ENCODE measurements around the gene ZNF775.

ZNF775 gene

GRCh38 chr7:150432915-150433892 lies 54.1 kb downstream of the ZNF775 start:
- H3K14ac ChIP-seq (ENCODE audit: low read length in 2 of 2), result no peak overlapping the region
- H3K27me3 ChIP-seq (ENCODE audit: control insufficient read depth in 1 of 2, insufficient read depth in 1 of 2, low read length in 2 of 2), result peaks cover 0 to 20% of the 10 kb centered on the region in 2 experiments
- no peak overlapping the region for H3K4ac ChIP-seq (ENCODE audit: low read depth in 1 of 2, low read length in 2 of 2)
- no peak overlapping the region for H3K9ac ChIP-seq (ENCODE audit: low read length)
- H4K91ac ChIP-seq (ENCODE audit: low read length), result no peak overlapping the region
- H2AK5ac ChIP-seq (ENCODE audit: low read length, severe bottlenecking), result no peak overlapping the region
- no peaks in the 10 kb centered on the region for H3K36me3 ChIP-seq (ENCODE audit: control insufficient read depth in 1 of 2, insufficient read depth in 2 of 2, low read depth in 1 of 2, low read length in 2 of 2)
- H2AFZ ChIP-seq (ENCODE audit: low read depth, low read length), result no peak overlapping the region
- peaks cover 10% of the 10 kb centered on the region for H3K4me1 ChIP-seq (ENCODE audit: control insufficient read depth, insufficient read depth, low read depth, low read length)
- H2BK12ac ChIP-seq (ENCODE audit: low read length in 2 of 2), result no peak overlapping the region
- no peak overlapping the region for H2BK120ac ChIP-seq (ENCODE audit: low read depth, low read length)
- no peaks in the 10 kb centered on the region for H3K79me1 ChIP-seq (replicated peaks; ENCODE audit: low read length, poor library complexity, severe bottlenecking)
- no peak for DNase-seq
- H3K18ac ChIP-seq (ENCODE audit: low read depth in 1 of 2, low read length in 2 of 2), result no peak overlapping the region
- WGBS, result 66% methylated on average over 14 of the region's 14 CpGs
- H3K27ac ChIP-seq (ENCODE audit: low read length, poor library complexity, severe bottlenecking), result no peak overlapping the region
- no peaks in the 10 kb centered on the region for H3K9me3 ChIP-seq (ENCODE audit: control insufficient read depth, low read length)
- no peak overlapping the region for H3K4me3 ChIP-seq (ENCODE audit: insufficient read depth in 1 of 2, low read depth in 1 of 2, low read length in 2 of 2)
- no peak overlapping the region for H3K4me2 ChIP-seq (ENCODE audit: low read length, poor library complexity, severe bottlenecking)
- H2BK15ac ChIP-seq (ENCODE audit: low read depth, poor library complexity, severe bottlenecking), result no peak overlapping the region
- no peak overlapping the region for H3K23ac ChIP-seq (ENCODE audit: low read length in 2 of 2)
- no peak overlapping the region for H2BK5ac ChIP-seq (ENCODE audit: low read depth, low read length, poor library complexity, severe bottlenecking)
- H4K8ac ChIP-seq (ENCODE audit: low read length), result no peak overlapping the region

GRCh38 chr7:150434240-150434639 lies 55.1 kb downstream of the ZNF775 start:
- no peak overlapping the region for H3K23ac ChIP-seq (ENCODE audit: low read length in 2 of 2)
- peaks cover 0 to 17% of the 10 kb centered on the region in 2 experiments for H3K27me3 ChIP-seq (ENCODE audit: control insufficient read depth in 1 of 2, insufficient read depth in 1 of 2, low read length in 2 of 2)
- no peak overlapping the region for H2BK15ac ChIP-seq (ENCODE audit: low read depth, poor library complexity, severe bottlenecking)
- H3K9me3 ChIP-seq (ENCODE audit: control insufficient read depth, low read length), result no peaks in the 10 kb centered on the region
- H4K91ac ChIP-seq (ENCODE audit: low read length), result no peak overlapping the region
- H2BK5ac ChIP-seq (ENCODE audit: low read depth, low read length, poor library complexity, severe bottlenecking), result no peak overlapping the region
- no peak overlapping the region for H2BK120ac ChIP-seq (ENCODE audit: low read depth, low read length)
- no peak overlapping the region for H3K4me3 ChIP-seq (ENCODE audit: insufficient read depth in 1 of 2, low read depth in 1 of 2, low read length in 2 of 2)
- H3K79me1 ChIP-seq (replicated peaks; ENCODE audit: low read length, poor library complexity, severe bottlenecking), result no peaks in the 10 kb centered on the region
- no peak overlapping the region for H3K18ac ChIP-seq (ENCODE audit: low read depth in 1 of 2, low read length in 2 of 2)
- H3K4ac ChIP-seq (ENCODE audit: low read depth in 1 of 2, low read length in 2 of 2), result no peak overlapping the region
- DNase-seq, result no peak
- no peak overlapping the region for H3K9ac ChIP-seq (ENCODE audit: low read length)
- H3K27ac ChIP-seq (ENCODE audit: low read length, poor library complexity, severe bottlenecking), result no peak overlapping the region
- no peak overlapping the region for H4K8ac ChIP-seq (ENCODE audit: low read length)
- H2BK12ac ChIP-seq (ENCODE audit: low read length in 2 of 2), result no peak overlapping the region
- no peaks in the 10 kb centered on the region for H3K36me3 ChIP-seq (ENCODE audit: control insufficient read depth in 1 of 2, insufficient read depth in 2 of 2, low read depth in 1 of 2, low read length in 2 of 2)
- no peak overlapping the region for H3K4me2 ChIP-seq (ENCODE audit: low read length, poor library complexity, severe bottlenecking)
- peaks cover 1% of the 10 kb centered on the region for H3K4me1 ChIP-seq (ENCODE audit: control insufficient read depth, insufficient read depth, low read depth, low read length)
- H2AK5ac ChIP-seq (ENCODE audit: low read length, severe bottlenecking), result no peak overlapping the region
- no peak overlapping the region for H3K14ac ChIP-seq (ENCODE audit: low read length in 2 of 2)
- no peak overlapping the region for H2AFZ ChIP-seq (ENCODE audit: low read depth, low read length)
- 82% methylated on average over 8 of the region's 8 CpGs for WGBS

- 57% methylated on average over 4 of the region's 4 CpGs for WGBS
- no peak overlapping the region for H3K4me2 ChIP-seq (ENCODE audit: low read length, poor library complexity, severe bottlenecking)
- H2AK5ac ChIP-seq (ENCODE audit: low read length, severe bottlenecking), result no peak overlapping the region
Observed at GRCh38 chr7:150435047-150435389, 55.9 kb downstream of the ZNF775 start.

GRCh38 chr7:150435390-150436073 lies 56.4 kb downstream of the ZNF775 start:
- no peak overlapping the region for H3K4me2 ChIP-seq (ENCODE audit: low read length, poor library complexity, severe bottlenecking)
- no peak overlapping the region for H3K27ac ChIP-seq (ENCODE audit: low read length, poor library complexity, severe bottlenecking)
- no peak for DNase-seq
- no peak overlapping the region for H2BK12ac ChIP-seq (ENCODE audit: low read length in 2 of 2)
- no peak overlapping the region for H3K4ac ChIP-seq (ENCODE audit: low read depth in 1 of 2, low read length in 2 of 2)
- no peak overlapping the region for H3K4me3 ChIP-seq (ENCODE audit: insufficient read depth in 1 of 2, low read depth in 1 of 2, low read length in 2 of 2)
- no peak overlapping the region for H3K18ac ChIP-seq (ENCODE audit: low read depth in 1 of 2, low read length in 2 of 2)
- H2BK15ac ChIP-seq (ENCODE audit: low read depth, poor library complexity, severe bottlenecking), result no peak overlapping the region
- H3K9ac ChIP-seq (ENCODE audit: low read length), result no peak overlapping the region
- no peaks in the 10 kb centered on the region for H3K9me3 ChIP-seq (ENCODE audit: control insufficient read depth, low read length)
- H3K27me3 ChIP-seq (ENCODE audit: control insufficient read depth in 1 of 2, insufficient read depth in 1 of 2, low read length in 2 of 2), result peaks cover 0 to 15% of the 10 kb centered on the region in 2 experiments
- H4K91ac ChIP-seq (ENCODE audit: low read length), result no peak overlapping the region
- H3K79me1 ChIP-seq (replicated peaks; ENCODE audit: low read length, poor library complexity, severe bottlenecking), result no peaks in the 10 kb centered on the region
- H3K23ac ChIP-seq (ENCODE audit: low read length in 2 of 2), result no peak overlapping the region
- H4K8ac ChIP-seq (ENCODE audit: low read length), result no peak overlapping the region
- no peak overlapping the region for H3K14ac ChIP-seq (ENCODE audit: low read length in 2 of 2)
- H2AK5ac ChIP-seq (ENCODE audit: low read length, severe bottlenecking), result no peak overlapping the region
- H2AFZ ChIP-seq (ENCODE audit: low read depth, low read length), result no peak overlapping the region
- no peaks in the 10 kb centered on the region for H3K4me1 ChIP-seq (ENCODE audit: control insufficient read depth, insufficient read depth, low read depth, low read length)
- no peak overlapping the region for H2BK5ac ChIP-seq (ENCODE audit: low read depth, low read length, poor library complexity, severe bottlenecking)
- H2BK120ac ChIP-seq (ENCODE audit: low read depth, low read length), result no peak overlapping the region
- H3K36me3 ChIP-seq (ENCODE audit: control insufficient read depth in 1 of 2, insufficient read depth in 2 of 2, low read depth in 1 of 2, low read length in 2 of 2), result no peaks in the 10 kb centered on the region
- 64% methylated on average over 8 of the region's 8 CpGs for WGBS

More at GRCh38 chr7:150435047-150435389, 55.9 kb downstream of the ZNF775 start:
- H3K79me1 ChIP-seq (replicated peaks; ENCODE audit: low read length, poor library complexity, severe bottlenecking), result no peaks in the 10 kb centered on the region
- H3K27ac ChIP-seq (ENCODE audit: low read length, poor library complexity, severe bottlenecking), result no peak overlapping the region
- H3K9me3 ChIP-seq (ENCODE audit: control insufficient read depth, low read length), result no peaks in the 10 kb centered on the region
- no peak overlapping the region for H4K8ac ChIP-seq (ENCODE audit: low read length)
- H3K36me3 ChIP-seq (ENCODE audit: control insufficient read depth in 1 of 2, insufficient read depth in 2 of 2, low read depth in 1 of 2, low read length in 2 of 2), result no peaks in the 10 kb centered on the region
- H3K4me1 ChIP-seq (ENCODE audit: control insufficient read depth, insufficient read depth, low read depth, low read length), result no peaks in the 10 kb centered on the region
- H2BK5ac ChIP-seq (ENCODE audit: low read depth, low read length, poor library complexity, severe bottlenecking), result no peak overlapping the region
- no peak overlapping the region for H3K9ac ChIP-seq (ENCODE audit: low read length)
- no peak overlapping the region for H4K91ac ChIP-seq (ENCODE audit: low read length)
- no peak overlapping the region for H3K23ac ChIP-seq (ENCODE audit: low read length in 2 of 2)
- no peak overlapping the region for H2BK120ac ChIP-seq (ENCODE audit: low read depth, low read length)
- no peak for DNase-seq
- no peak overlapping the region for H3K14ac ChIP-seq (ENCODE audit: low read length in 2 of 2)
- H2BK12ac ChIP-seq (ENCODE audit: low read length in 2 of 2), result no peak overlapping the region
- no peak overlapping the region for H3K4ac ChIP-seq (ENCODE audit: low read depth in 1 of 2, low read length in 2 of 2)
- H3K27me3 ChIP-seq (ENCODE audit: control insufficient read depth in 1 of 2, insufficient read depth in 1 of 2, low read length in 2 of 2), result peaks cover 0 to 15% of the 10 kb centered on the region in 2 experiments
- H3K18ac ChIP-seq (ENCODE audit: low read depth in 1 of 2, low read length in 2 of 2), result no peak overlapping the region
- H2BK15ac ChIP-seq (ENCODE audit: low read depth, poor library complexity, severe bottlenecking), result no peak overlapping the region
- H2AFZ ChIP-seq (ENCODE audit: low read depth, low read length), result no peak overlapping the region
- H3K4me3 ChIP-seq (ENCODE audit: insufficient read depth in 1 of 2, low read depth in 1 of 2, low read length in 2 of 2), result no peak overlapping the region

Measured in mesenchymal stem cell (in vitro differentiated cells and primary cell).